Right renal cortex interstitium (tissue), 3 donors: ENCODE data around the gene TMTC1. TPM values are rescaled to one million over a fixed set of nuclear protein-coding genes. Genes with fewer than 3 reads are reported as not detected.

Source experiments
- DNase-seq, 3 donors: peaks; one replicate each; pipeline ENCODE4 v3.0.0-alpha.2; 2013; ENCODE audit warnings: low read depth in 3 of 3, low spot score in 2 of 3
- polyA plus RNA-seq, 3 donors: library from polyadenylated mRNA; unstranded; fragments of 120-200 nt; gene quantifications; one replicate each; pipeline ENCODE4 v1.2.1, GENCODE V29; 2013; ENCODE audit not compliant: insufficient read length in 3 of 3

TMTC1 gene
- polyA plus RNA-seq, 3 donors: 27.1 to 34.1 (median 28.6) TPM

DNA sequence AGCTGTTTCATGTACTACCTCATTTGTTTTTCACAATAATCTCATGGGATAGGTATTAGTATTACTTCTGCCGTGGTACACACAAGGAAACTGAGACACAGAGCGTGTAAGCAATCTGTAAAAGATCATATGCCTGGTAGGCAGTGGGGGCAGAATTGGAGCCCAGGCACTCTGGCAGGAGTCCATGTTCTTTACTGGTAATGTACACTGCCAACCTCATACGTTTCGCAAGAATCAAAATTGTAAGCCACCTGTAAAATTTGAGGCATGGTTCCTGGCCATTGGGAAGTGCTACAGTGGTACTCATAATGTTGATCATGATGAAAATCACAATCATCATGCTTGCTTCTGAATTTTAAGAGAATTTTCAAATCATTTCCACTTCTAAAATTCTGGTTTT lies 40.7 kb downstream of the TMTC1 start:
- no peak for DNase-seq

DNA sequence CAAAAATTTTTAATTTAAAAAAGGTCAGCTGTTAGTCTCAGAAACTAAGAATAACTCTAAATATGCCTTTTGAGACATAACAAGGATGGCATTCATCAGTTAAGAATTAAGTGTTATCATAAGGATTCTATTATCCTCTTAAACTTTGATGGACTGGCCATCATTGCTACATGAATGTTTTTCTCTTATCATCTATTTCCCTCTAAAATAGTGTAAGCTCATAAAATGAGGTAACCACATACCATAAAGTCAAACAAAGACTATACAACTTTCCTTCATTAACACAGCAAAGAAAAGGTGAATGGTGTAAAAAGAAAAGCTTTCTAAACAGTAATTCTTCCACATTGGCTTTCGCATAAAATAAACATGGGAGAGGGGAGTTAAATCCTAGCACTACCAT lies 41.1 kb downstream of the TMTC1 start:
- DNase-seq: no peak

DNA sequence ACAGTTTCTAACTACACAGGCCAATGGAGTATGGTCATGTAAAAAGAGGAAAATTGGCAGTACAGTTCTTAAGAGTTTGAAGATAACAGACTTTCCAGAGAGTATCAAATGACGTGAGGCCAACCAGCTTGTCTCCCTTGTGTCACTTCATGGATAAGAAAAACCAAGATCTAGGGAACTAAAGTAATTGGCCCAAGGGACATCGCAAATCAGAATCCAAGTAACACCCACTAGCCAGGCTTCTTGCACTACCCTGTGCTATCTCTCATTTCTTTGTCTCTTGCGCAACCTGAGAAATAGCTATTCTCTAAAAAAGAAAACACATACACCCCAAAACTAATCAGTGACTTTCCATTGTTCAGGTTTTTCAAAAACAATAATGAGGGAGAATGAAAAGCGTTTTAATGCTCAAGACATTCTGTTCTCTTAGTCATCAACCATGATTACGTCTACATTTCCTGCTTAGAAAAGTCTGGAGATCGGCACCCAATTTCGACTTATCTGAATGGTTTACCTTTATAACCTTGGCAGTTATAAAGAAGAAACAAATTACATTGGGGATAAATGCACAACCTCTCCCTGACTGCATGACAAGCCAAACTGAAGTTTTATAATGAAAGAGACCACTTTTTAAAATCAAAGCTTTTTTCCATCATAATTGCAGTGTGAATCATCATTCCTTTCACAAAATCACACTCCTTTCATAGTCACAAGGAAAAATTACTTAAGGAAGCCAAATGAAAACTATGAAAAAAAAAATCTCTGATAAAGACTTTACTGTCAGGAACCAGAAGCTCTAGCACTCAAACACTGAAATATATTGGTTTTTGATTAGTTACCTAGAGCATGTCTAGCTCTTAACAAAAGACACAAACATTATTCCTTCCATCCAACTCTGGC lies 42.1 kb downstream of the TMTC1 start:
- no peak for DNase-seq

DNA sequence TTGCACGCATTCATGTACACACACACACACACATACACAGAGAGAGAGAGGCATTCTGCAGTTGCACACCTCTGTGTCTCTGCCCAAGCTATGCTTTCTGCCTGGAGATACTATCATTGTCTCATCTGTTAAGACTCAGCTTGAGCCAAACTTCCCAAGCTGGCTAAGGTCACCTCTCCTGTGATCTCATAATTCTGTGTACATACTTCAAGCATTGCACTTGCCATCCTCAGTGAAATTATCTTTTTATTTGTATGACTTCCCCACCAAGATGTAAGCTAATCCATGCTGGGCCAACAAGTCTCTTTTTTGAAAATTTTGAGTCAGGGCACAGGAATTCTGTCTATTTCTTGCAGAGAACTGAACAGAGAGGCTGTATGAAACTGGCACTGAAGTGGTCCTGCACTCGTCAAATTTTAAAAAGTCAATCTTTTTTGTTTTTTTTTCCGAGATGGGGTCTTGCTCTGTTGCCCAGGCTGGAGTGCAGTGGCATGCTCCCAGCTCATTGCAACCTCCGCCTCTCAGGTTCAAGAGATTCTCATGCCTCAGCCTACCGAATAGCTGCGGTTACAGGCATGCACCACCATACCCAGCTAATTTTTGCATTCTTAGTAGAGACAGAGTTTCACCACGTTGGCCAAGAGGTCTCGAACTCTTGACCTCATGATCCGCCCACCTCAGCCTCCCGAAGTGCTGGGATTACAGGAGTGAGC lies 44.3 kb downstream of the TMTC1 start:
- DNase-seq: no peak

DNA sequence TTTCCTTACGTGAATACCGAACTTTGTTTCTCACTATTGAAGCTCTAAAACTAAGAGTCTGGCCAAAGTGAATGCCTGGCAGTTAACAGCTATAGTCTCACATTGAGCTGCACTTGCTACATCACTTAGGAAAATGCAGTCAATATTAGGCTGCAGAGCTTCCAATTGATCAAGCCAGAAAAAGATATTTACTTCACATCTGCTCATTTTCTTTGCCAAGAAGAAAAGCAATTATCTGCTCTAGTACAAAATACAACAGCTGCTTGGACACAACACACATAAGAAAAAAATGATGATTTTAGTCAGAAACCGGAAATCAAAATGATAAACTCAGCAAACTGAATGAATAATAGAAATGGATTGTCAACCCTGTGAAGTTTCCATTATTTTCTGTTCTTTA lies 45.4 kb downstream of the TMTC1 start:
- DNase-seq: no peak

DNA sequence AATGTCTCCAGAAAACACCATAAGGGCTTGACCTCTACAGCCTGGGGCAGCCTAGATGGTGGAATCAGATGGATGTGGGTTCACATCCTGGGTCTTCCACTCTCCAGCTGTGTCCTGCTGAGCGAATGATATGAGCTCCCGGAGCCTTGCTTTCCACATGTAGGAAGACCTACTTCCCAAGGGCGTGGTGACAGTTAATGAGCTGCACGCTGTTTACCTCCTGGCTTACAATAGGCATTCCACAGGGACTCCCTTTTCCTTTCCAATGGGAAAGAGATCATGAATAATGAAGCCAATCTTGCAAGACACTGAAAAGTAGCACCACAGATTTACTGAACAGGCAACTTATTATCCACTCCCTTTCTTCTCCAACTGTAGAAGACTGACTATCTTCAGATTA lies 46.1 kb downstream of the TMTC1 start:
- DNase-seq: no peak

DNA sequence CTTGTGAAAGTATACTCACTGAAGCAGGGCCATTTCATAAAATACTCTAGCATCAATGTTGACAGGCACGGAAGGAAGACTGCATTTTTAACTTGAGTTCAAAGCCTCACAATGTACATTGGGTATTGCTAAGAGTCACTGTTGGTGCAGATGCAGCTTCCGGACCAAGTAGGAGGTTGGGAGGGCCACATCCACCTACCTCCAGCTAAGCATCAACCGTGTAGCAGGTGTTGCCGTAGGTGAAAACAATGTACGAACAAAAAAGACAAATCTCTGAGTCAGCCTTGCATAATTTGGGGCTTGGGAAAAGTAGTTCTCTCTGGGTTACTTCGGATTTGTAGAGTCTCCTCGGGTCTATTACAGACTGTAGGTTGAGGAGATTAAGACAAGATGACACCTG lies 48.1 kb downstream of the TMTC1 start:
- DNase-seq: no peak

DNA sequence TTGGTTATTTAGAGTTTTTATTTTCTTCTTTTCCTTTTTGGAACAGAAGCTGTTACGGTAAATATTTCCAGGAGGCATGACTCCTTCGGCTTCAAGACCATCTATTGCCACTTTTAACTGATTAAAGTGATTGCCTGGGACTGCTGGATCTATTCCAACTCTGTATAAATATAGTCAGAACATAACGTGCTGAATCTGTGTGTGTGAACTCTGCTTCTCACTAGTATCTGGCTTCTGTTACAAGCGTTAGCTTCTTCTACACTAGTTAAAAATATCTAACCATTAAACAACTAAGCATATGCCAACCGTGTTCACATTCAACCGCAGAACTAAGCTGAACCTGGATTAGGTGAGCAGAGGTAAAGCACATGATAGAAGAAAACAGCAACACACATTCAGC lies 49.0 kb downstream of the TMTC1 start:
- no peak for DNase-seq

DNA sequence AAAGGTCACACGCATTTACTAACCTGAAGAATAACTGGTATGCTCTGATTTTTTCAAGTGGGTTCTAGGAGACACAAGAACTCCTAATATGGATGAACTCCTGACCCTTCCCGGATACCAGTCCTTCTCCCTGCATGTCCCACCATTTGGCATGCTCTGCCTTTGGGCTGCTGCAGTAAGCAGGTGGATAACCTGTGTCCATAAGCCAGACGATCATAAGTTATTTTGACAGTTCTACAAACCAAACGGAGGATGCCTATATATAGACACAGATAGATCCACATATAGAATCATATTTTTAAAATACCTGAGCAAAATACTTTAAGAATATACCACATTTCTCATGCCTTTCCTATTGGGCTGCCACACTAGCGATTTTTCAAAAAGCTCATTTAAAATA lies 49.4 kb downstream of the TMTC1 start:
- no peak for DNase-seq

DNA sequence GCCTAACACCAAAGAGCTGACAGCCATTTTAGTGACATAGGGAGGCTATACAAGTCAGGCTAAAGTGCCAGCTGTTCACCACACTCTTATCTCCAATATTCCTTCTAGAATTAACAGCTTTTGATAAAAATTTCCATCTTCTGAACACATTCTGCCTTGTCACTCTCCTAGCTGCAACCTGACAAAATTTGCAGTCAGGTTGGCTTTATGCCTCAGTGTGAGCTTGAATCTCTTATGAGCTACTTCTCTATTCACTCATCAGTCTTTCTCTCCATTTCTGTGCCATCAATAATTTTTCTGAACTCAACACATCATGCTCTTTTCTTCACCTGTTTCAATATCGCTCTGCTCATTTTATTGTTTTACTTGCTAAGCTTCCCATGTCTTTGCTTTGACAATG lies 50.2 kb downstream of the TMTC1 start:
- no peak for DNase-seq

DNA sequence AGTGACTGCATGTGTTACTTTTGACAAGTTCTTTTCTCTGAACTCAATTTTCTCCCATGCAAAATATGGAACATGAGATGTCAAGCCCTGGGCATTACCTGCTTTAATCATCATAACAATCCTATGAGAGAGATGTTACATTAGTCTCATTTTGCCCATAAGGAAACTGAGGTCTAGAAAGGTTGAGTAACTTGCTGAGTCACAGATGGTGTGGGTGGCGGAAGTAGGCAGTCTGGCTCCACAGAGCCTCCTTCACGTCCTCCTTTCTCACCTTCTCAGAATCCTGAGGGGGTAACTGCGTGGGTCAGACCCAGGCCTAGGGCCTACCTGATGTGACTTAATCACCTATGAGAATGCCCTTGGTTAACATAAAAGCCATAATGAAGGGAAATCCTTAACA lies 50.7 kb downstream of the TMTC1 start:
- DNase-seq: no peak

DNA sequence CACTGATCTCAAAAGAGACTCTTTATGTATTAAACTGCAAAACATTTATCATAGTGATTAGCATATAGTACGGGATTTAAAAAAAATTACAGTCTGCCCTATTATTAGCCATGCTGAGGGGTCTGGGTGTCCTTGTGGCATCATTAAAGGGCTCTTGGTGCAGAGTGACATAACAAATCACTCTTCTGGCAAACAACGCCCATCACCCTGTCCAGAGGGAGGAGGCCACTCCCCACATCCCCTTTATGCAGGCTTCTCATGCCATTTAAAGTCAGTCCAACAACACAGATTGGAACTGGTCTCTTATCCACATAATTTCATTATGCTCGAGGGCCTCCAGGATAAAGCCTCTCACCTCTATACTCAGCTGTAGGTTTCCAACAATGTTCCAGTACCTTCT lies 51.1 kb downstream of the TMTC1 start:
- no peak for DNase-seq

DNA sequence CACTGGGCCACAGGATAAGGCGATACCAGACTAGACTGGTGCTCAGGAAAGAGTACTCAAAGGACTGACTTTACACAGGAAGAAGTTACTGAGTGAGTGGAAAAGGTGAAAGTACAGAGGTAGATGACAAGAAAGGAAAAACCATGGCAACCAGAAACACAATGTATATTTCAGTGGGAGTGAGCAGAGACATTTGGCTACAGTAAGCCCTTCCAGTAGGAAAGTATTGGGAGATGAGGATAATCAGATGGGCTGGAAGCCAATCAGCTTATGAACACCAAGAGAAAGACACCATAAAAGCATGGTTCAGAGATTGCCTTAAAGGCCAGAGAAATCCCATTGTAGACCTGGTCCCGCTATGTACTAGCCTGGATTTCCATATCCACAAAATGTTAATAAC lies 51.6 kb downstream of the TMTC1 start:
- DNase-seq: no peak

DNA sequence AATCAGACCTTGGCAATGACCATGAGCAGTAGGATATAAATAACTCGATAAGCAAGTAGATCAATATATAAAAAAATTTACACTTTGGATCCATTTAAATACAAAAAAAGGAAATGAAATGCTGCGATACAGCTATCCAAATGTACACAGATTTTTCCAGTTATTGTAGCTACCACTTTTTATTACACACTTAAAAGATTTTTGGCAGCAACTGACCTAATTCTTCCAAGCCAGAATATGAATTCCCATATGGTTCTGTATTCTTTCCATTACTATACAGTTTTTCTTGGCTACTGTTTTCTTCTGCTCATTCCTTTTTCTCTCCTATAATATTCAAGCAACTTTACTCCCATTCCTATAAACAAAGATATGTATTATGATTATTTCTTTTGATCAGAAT lies 52.2 kb downstream of the TMTC1 start:
- DNase-seq: no peak

DNA sequence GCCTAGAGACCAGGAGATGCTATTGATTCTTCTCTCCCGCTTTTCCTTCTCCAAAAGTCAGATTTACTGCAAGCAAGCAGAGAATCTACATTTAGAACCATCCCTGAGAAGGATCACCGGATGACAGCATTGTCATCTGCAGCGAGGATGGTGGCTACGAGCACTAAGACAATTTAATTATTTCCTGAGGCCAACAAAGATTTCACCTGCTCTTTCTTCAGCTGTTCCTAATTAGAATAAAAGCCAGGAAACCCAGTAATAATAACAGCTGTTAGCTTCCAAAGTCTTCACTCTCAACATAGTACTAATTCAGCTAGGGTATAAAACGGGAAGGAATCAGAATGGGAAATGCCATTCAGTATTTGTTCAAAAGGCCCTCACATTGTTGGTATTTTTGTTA lies 53.3 kb downstream of the TMTC1 start:
- DNase-seq: no peak

DNA sequence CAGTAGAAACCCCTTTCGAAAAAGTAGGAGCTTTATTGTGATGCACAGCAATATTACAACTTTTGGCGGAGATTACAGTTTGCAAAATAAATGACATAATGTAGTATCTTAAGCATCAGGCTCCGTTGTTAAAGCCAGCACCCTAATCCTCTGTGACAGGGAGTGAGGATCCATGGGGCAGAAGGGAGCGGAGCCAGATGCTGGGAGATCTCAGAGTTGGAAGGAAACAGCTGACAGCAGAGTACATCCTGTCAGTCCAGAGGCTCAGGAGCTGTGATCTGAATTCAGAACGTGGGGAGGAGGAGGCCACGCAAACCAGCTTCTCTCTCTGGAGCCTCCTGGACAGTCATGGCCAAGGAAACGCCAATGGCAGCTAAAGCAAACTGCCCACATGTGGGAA lies 55.7 kb downstream of the TMTC1 start:
- no peak for DNase-seq

DNA sequence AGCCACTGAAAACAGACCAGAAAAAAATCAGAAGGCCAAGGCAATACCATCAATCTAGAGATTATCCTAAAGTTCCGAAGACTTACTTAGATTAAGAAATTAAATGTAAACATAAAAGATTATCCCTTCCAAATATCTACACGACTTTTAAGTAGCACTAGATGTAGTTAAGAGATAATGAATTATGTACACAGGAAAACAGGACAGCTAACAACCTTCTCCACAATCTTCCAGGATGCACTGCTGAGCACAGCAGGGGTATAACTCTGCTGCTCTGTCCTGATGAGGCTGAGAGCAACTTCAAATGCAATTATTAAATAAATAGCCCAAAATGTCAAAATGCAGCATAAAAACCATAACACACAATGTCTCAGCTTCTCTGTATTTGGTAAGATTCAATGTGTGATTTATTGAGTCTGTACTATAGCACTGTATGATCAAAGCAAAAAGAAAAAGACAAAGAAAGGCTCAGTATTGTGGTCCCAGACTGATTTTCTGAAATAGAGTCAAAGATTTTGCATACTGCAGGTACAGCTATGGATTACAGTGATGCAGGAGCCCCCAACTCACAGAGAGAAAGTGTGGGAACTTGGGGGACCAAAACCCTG lies 56.9 kb downstream of the TMTC1 start:
- no peak for DNase-seq

DNA sequence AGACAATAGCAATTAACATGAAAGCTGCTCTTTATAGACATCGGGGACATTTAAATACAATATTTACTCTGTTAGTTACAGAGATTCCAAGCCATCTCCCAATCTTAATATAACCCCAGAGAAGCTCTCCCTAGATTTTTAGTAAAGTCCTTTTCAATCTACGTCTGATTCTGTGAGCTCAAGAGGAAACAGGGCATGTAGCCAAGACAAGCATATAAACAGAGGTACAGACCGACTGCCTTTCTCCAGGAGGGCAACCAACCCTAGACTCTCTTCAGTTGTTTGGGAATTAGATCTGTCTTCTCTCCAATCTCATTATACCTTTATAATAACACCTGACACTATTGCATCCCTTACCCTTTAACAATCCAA lies 57.4 kb downstream of the TMTC1 start:
- DNase-seq: peak in 1 of 3 donors; percentile 21

DNA sequence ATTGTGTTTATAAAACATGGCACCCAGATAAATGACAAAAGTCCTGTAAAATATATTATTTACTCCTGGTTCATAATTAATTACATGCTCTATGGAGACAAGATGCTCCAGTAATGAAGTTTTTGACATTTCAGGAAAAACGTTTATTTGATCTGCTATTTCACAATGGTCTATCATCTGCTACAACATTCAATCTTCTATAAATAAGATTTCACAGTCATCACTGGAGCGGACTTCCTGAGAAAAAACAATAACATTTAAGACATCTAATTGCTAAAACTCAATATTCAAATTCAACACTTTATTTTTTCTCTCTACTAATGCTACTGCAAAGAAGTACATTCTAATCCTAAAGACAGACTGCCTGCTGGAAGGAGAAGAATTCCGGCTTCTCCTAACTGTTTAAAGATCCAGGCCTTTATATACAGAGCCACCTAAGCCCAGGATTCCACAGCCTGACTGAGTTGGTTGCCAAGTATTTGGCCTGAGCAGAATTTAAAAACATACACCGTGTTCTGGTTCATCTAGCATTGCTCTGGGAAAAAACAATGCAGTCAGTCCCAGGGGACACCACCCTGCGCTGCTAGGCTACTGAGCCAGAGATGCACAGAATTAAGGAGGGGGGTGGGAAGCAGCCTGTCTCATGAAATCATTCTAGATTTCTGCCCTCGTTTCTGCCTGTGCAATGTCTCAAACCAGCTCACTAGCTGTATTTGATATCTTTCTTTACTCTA lies 58.0 kb downstream of the TMTC1 start:
- DNase-seq: no peak

DNA sequence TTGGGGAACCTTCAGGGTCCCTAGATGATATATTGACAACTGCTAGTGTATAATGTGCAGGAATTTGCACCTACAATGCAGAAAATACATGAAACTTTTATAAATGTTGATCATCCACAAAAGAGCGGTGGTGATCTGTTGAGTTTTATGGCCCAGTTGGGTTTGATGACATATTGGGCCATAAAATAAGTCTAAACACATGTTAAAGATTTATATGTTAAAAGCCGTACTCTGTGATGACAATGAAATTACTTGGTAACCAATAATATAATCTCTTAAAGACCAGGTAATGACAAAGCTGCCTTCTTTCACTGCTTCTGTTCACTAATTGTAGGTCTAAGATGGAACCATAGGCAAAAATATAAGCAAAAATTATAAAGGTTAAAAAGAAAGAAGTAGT lies 61.6 kb downstream of the TMTC1 start:
- no peak for DNase-seq

DNA sequence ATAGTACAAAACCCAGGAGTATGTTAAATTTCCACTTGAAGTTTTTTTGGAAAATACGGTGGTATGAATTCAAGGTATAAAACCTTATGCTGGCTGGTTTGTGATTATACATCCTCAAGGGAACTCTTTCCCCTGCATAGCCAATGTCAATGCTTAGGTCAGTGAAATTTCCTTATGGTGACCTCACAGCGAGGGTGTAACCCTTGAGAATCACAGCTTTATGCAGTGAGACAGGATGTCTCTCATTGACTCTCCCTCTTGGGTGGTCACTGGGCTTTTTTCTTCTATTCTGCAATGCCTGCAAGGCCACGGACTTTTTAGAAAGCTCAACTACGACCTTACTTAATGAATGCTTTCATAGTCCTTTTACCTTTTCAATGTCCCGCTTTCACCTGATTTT lies 64.4 kb downstream of the TMTC1 start:
- DNase-seq: no peak
